H9 (cell line): ENCODE results near the gene EPC1. TPM values are rescaled to one million over a fixed set of nuclear protein-coding genes. Genes with fewer than 3 reads are reported as not detected.

Experiments
- DNase-seq: peaks from one replicate; pipeline ENCODE4 v3.0.0-alpha.2; 2017
- H2AFZ ChIP-seq: one replicate; pipeline ENCODE4 v1.6.1; 2013; ENCODE audit warnings: mild to moderate bottlenecking, low read length, control low read depth, moderate library complexity
- H2AK5ac ChIP-seq: 2 replicates; pipeline ENCODE4 v1.6.1; 2013; ENCODE audit warnings: low read length, control low read depth, mixed read lengths; ENCODE audit not compliant: insufficient read length
- H2BK120ac ChIP-seq: one replicate; pipeline ENCODE4 v1.6.1; 2013; ENCODE audit warnings: low read depth, mild to moderate bottlenecking, low read length, control low read depth, inconsistent platforms; ENCODE audit not compliant: poor library complexity, severe bottlenecking
- H2BK12ac ChIP-seq: 2 replicates; pipeline ENCODE4 v1.6.1; 2013; ENCODE audit warnings: low read length, control low read depth, mixed read lengths, low read depth; ENCODE audit not compliant: insufficient read length
- H2BK15ac ChIP-seq: 2 replicates; pipeline ENCODE4 v1.6.1; 2013; ENCODE audit warnings: low read depth, low read length, control low read depth
- H2BK20ac ChIP-seq: one replicate; pipeline ENCODE4 v1.6.1; 2013; ENCODE audit warnings: low read depth, mild to moderate bottlenecking, low read length, control low read depth, inconsistent platforms; ENCODE audit not compliant: poor library complexity, severe bottlenecking
- H2BK5ac ChIP-seq: 2 replicates; pipeline ENCODE4 v1.6.1; 2013; ENCODE audit warnings: low read length, control low read depth, mixed read lengths; ENCODE audit not compliant: insufficient read length
- H3K14ac ChIP-seq: 2 replicates; pipeline ENCODE4 v1.6.1; 2013; ENCODE audit warnings: low read length, control low read depth; ENCODE audit not compliant: insufficient read depth
- H3K18ac ChIP-seq: 2 replicates; pipeline ENCODE4 v1.6.1; 2013; ENCODE audit warnings: low read depth, mild to moderate bottlenecking, mixed read lengths, low read length, control low read depth; ENCODE audit not compliant: insufficient read length
- H3K23ac ChIP-seq: 2 replicates; pipeline ENCODE4 v1.6.1; 2013; ENCODE audit warnings: low read length, control low read depth, mixed read lengths, low read depth; ENCODE audit not compliant: insufficient read length
- H3K23me2 ChIP-seq: 2 replicates; pipeline ENCODE4 v1.6.1; 2013; ENCODE audit warnings: low read depth, mild to moderate bottlenecking, mixed read lengths, low read length, control low read depth; ENCODE audit not compliant: insufficient read length, poor library complexity, severe bottlenecking
- H3K27ac ChIP-seq: 2 replicates; pipeline ENCODE4 v1.5.1; 2013; ENCODE audit warnings: low read length, control low read depth, mixed read lengths, low read depth; ENCODE audit not compliant: insufficient read length
- H3K27me3 ChIP-seq: 2 replicates; pipeline ENCODE4 v1.6.1; 2013; ENCODE audit warnings: low read length, control low read depth, inconsistent platforms; ENCODE audit not compliant: insufficient read depth
- H3K4ac ChIP-seq: 2 replicates; pipeline ENCODE4 v1.6.1; 2013; ENCODE audit warnings: low read depth, mild to moderate bottlenecking, control low read depth, inconsistent platforms, low read length, moderate library complexity
- H3K4me1 ChIP-seq: 2 replicates; pipeline ENCODE4 v1.6.1; 2013; ENCODE audit warnings: low read length, control low read depth, inconsistent platforms; ENCODE audit not compliant: insufficient read depth
- H3K4me2 ChIP-seq: 2 replicates; pipeline ENCODE4 v1.6.1; 2013; ENCODE audit warnings: low read length, control low read depth, mixed read lengths; ENCODE audit not compliant: insufficient read length, insufficient read depth
- H3K56ac ChIP-seq: 2 replicates; pipeline ENCODE4 v1.6.1; 2013; ENCODE audit warnings: low read depth, mild to moderate bottlenecking, mixed read lengths, low read length, control low read depth; ENCODE audit not compliant: insufficient read length
- H3K79me1 ChIP-seq: 2 replicates; pipeline ENCODE4 v1.6.1; 2013; ENCODE audit warnings: low read depth, mild to moderate bottlenecking, moderate library complexity, low read length, control low read depth, inconsistent platforms; ENCODE audit not compliant: insufficient read depth, poor library complexity, severe bottlenecking
- H3K79me2 ChIP-seq: 2 replicates; pipeline ENCODE4 v1.6.1; 2013; ENCODE audit warnings: low read length, control low read depth, inconsistent platforms; ENCODE audit not compliant: insufficient read depth
- H3K9ac ChIP-seq: 2 replicates; pipeline ENCODE4 v1.6.1; 2013; ENCODE audit warnings: low read length, control low read depth, mixed read lengths; ENCODE audit not compliant: insufficient read length; ENCODE audit errors: extremely low read depth
- H3K9me3 ChIP-seq: one replicate; pipeline ENCODE4 v1.6.1; 2013; ENCODE audit warnings: low read depth, low read length, inconsistent platforms; ENCODE audit not compliant: control insufficient read depth
- H3T11ph ChIP-seq: one replicate; pipeline ENCODE4 v1.6.1; 2013; ENCODE audit warnings: mild to moderate bottlenecking, low read length, control low read depth, inconsistent platforms
- H4K20me1 ChIP-seq: one replicate; pipeline ENCODE4 v1.6.1; 2013; ENCODE audit not compliant: control insufficient read depth, insufficient read length, insufficient read depth
- H4K5ac ChIP-seq: 2 replicates; pipeline ENCODE4 v1.6.1; 2013; ENCODE audit warnings: low read depth, mild to moderate bottlenecking, mixed read lengths, low read length, control low read depth; ENCODE audit not compliant: insufficient read length
- H4K8ac ChIP-seq: replicated peaks from 2 replicates; pipeline ENCODE4 v1.6.1; 2013; ENCODE audit warnings: low read length, control low read depth, mixed read lengths, low read depth; ENCODE audit not compliant: insufficient read length
- H4K91ac ChIP-seq: 2 replicates; pipeline ENCODE4 v1.6.1; 2013; ENCODE audit warnings: low read depth, mild to moderate bottlenecking, moderate library complexity, mixed read lengths, low read length, control low read depth; ENCODE audit not compliant: insufficient read length
- H3K27ac Mint-ChIP-seq, 3 experiments: 2 replicates in 2 of 3; 3 replicates in 1 of 3; pipeline ENCODE4 v1.8.0; 2020 to 2021; ENCODE audit warnings: mixed read lengths in 3 of 3, mild to moderate bottlenecking in 1 of 3, moderate library complexity in 1 of 3
- H3K27me3 Mint-ChIP-seq: 2 replicates; pipeline ENCODE4 v1.8.0; 2021; ENCODE audit warnings: low read depth, mild to moderate bottlenecking, moderate library complexity, mixed read lengths
- H3K36me3 Mint-ChIP-seq, 3 experiments: 2 replicates in 2 of 3; 3 replicates in 1 of 3; pipeline ENCODE4 v1.8.0; 2020 to 2021; ENCODE audit warnings: low read depth in 3 of 3, mixed read lengths in 3 of 3; ENCODE audit not compliant: insufficient read depth in 1 of 3
- H3K4me1 Mint-ChIP-seq, 2 experiments: 2 replicates each; pipeline ENCODE4 v1.8.0; 2020; ENCODE audit warnings: mixed read lengths in 2 of 2
- H3K4me3 Mint-ChIP-seq, 2 experiments: 2 replicates in 1 of 2; 3 replicates in 1 of 2; pipeline ENCODE4 v1.8.0; 2020 to 2021; ENCODE audit warnings: mild to moderate bottlenecking in 2 of 2, mixed read lengths in 2 of 2, moderate library complexity in 1 of 2
- H3K9me3 Mint-ChIP-seq, 2 experiments: 2 replicates in 1 of 2; 3 replicates in 1 of 2; pipeline ENCODE4 v1.8.0; 2020; ENCODE audit warnings: mild to moderate bottlenecking in 2 of 2, mixed read lengths in 2 of 2, moderate library complexity in 1 of 2
- CTCF ChIP-seq: fragments of 200-600 bp; sonication (generic); conservative IDR thresholded peaks from 3 replicates; pipeline ENCODE4 v1.8.0; 2021; ENCODE audit warnings: antibody characterized with exemption, mild to moderate bottlenecking
- WGBS: extraction: QIAGEN DNeasy Blood & Tissue Kit; methylation state at CpG from one replicate; pipeline ENCODE4 v1.1.7; 2013; ENCODE audit warnings: missing lambda C conversion rate, low lambda C conversion rate, mixed read lengths; ENCODE audit not compliant: insufficient read length; ENCODE audit errors: extremely low coverage; 5-methylcytosine and 5-hydroxymethylcytosine counted together
- total RNA-seq: library from RNA; stranded (reverse); gene quantifications from 2 replicates; pipeline ENCODE4 v1.2.1, GENCODE V29; 2021

The EPC1 gene
- total RNA-seq, 1 experiment from 2014 or later: 32.5 TPM

- H3K9ac ChIP-seq: no peak overlapping the region
- no peak for DNase-seq
- no CpG with 5 or more reads among the region's 1 CpG for WGBS
- no peak overlapping the region for H3K4me2 ChIP-seq
- Mint-ChIP-seq H3K27me3 (no peaks in the 10 kb centered on the region), H3K9me3 (no peaks in the 10 kb centered on the region), H3K4me3 (no peak overlapping the region), H3K4me1 (peaks cover 42 to 57% of the 10 kb centered on the region in 2 experiments), H3K27ac (no peak overlapping the region; a peak in 1 of 7 replicates), H3K36me3 (peaks cover 4 to 14% (median 12%) of the 10 kb centered on the region in 3 experiments; a peak in 6 of 7 replicates)
- no peak overlapping the region for H3T11ph ChIP-seq
- no peak overlapping the region for H4K5ac ChIP-seq
- H3K14ac ChIP-seq: no peak overlapping the region
- no peak overlapping the region for H3K18ac ChIP-seq
- H3K56ac ChIP-seq: no peak overlapping the region
- peaks cover 3% of the 10 kb centered on the region for H3K23me2 ChIP-seq
- no peak overlapping the region for H3K27ac ChIP-seq
- peaks cover 48% of the 10 kb centered on the region for H3K79me2 ChIP-seq
- no peak overlapping the region for H2BK15ac ChIP-seq
- no peak overlapping the region for H3K4ac ChIP-seq
- no peak overlapping the region for H2BK20ac ChIP-seq
- TF ChIP-seq CTCF: no peak
- no peak overlapping the region for H2BK5ac ChIP-seq
- H3K79me1 ChIP-seq: peaks cover 6% of the 10 kb centered on the region
- H3K27me3 ChIP-seq: no peaks in the 10 kb centered on the region
- H2AK5ac ChIP-seq: no peak overlapping the region
- no peaks in the 10 kb centered on the region for H3K4me1 ChIP-seq
- H4K20me1 ChIP-seq: no peaks in the 10 kb centered on the region
- no peaks in the 10 kb centered on the region for H3K9me3 ChIP-seq
- no peak overlapping the region for H2BK12ac ChIP-seq
- H4K91ac ChIP-seq: no peak overlapping the region
- H2AFZ ChIP-seq: no peak overlapping the region
- H4K8ac ChIP-seq: no peak overlapping the region
- H3K23ac ChIP-seq: no peak overlapping the region
- H2BK120ac ChIP-seq: no peak overlapping the region
Measured at GRCh38 chr10:32341596-32341995, 5.4 kb downstream of the EPC1 start.
